ENCODE results near the gene AJAP1. TPM values are rescaled to one million over a fixed set of nuclear protein-coding genes. Genes with fewer than 3 reads are reported as not detected.

The AJAP1 gene
- total RNA-seq, 2 donors from 2014 or later: 0.04 to 0.08 TPM

GRCh38 chr1:4771721-4772120 lies 117.3 kb downstream of the AJAP1 start:
- Histone ChIP-seq H3K9me3 (no peaks in the 10 kb centered on the region), H3K4me1 (no peaks in the 10 kb centered on the region), H3K4me3 (no peak overlapping the region), H3K27ac (no peak overlapping the region), H3K36me3 (no peaks in the 10 kb centered on the region), H3K27me3 (no peaks in the 10 kb centered on the region)
- no peak for TF ChIP-seq CTCF (IDR thresholded peaks at IDR 0.05)
- no peak for DNase-seq (ENCODE audit: low spot score)

GRCh38 chr1:4772294-4773010 lies 118.0 kb downstream of the AJAP1 start:
- no peaks in the 10 kb centered on the region for H3K27me3 ChIP-seq
- no peaks in the 10 kb centered on the region for H3K4me1 ChIP-seq
- H3K36me3 ChIP-seq: no peaks in the 10 kb centered on the region
- TF ChIP-seq CTCF (IDR thresholded peaks at IDR 0.05): no peak
- DNase-seq (ENCODE audit: low spot score): no peak
- H3K9me3 ChIP-seq: no peaks in the 10 kb centered on the region
- no peak overlapping the region for H3K27ac ChIP-seq
- no peak overlapping the region for H3K4me3 ChIP-seq

- Histone ChIP-seq H3K4me3 (no peak overlapping the region), H3K9me3 (no peaks in the 10 kb centered on the region), H3K27me3 (no peaks in the 10 kb centered on the region), H3K4me1 (no peaks in the 10 kb centered on the region), H3K27ac (no peak overlapping the region), H3K36me3 (no peaks in the 10 kb centered on the region)
- TF ChIP-seq CTCF (IDR thresholded peaks at IDR 0.05): no peak
- no peak for DNase-seq (ENCODE audit: low spot score)
Measured at GRCh38 chr1:4773226-4773625, 118.8 kb downstream of the AJAP1 start.

- no peaks in the 10 kb centered on the region for H3K36me3 ChIP-seq
- no peak for TF ChIP-seq CTCF (IDR thresholded peaks at IDR 0.05)
- no peaks in the 10 kb centered on the region for H3K27me3 ChIP-seq
- no peaks in the 10 kb centered on the region for H3K4me1 ChIP-seq
- no peaks in the 10 kb centered on the region for H3K9me3 ChIP-seq
- no peak for DNase-seq (ENCODE audit: low spot score)
- no peak overlapping the region for H3K4me3 ChIP-seq
- H3K27ac ChIP-seq: no peak overlapping the region
Measured at GRCh38 chr1:4775506-4775905, 121.1 kb downstream of the AJAP1 start.

GRCh38 chr1:4778056-4778455 lies 123.6 kb downstream of the AJAP1 start:
- TF ChIP-seq CTCF (IDR thresholded peaks at IDR 0.05): peak in 1 of 2 donors; percentile 54
- no peak overlapping the region for H3K4me3 ChIP-seq
- DNase-seq (ENCODE audit: low spot score): no peak
- H3K27ac ChIP-seq: no peak overlapping the region
- H3K4me1 ChIP-seq: no peaks in the 10 kb centered on the region
- no peaks in the 10 kb centered on the region for H3K9me3 ChIP-seq
- H3K36me3 ChIP-seq: no peaks in the 10 kb centered on the region
- no peaks in the 10 kb centered on the region for H3K27me3 ChIP-seq

GRCh38 chr1:4781646-4782045 lies 127.2 kb downstream of the AJAP1 start:
- TF ChIP-seq CTCF (IDR thresholded peaks at IDR 0.05): no peak
- H3K4me3 ChIP-seq: no peak overlapping the region
- H3K9me3 ChIP-seq: no peaks in the 10 kb centered on the region
- no peak for DNase-seq (ENCODE audit: low spot score)
- no peaks in the 10 kb centered on the region for H3K36me3 ChIP-seq
- no peaks in the 10 kb centered on the region for H3K4me1 ChIP-seq
- H3K27me3 ChIP-seq: no peaks in the 10 kb centered on the region
- H3K27ac ChIP-seq: no peak overlapping the region
